Thoracic aorta (tissue), 2 donors: Measurements from ENCODE around the gene FAM124B. TPM values are rescaled to one million over a fixed set of nuclear protein-coding genes. Genes with fewer than 3 reads are reported as not detected.

ENCODE experiments used
- ATAC-seq: fragments of 150-250 bp; one replicate; pipeline ENCODE4 v1.8.0; 2017; ENCODE audit warnings: low read depth; ENCODE audit not compliant: insufficient number of reproducible peaks, low FRiP score
- DNase-seq: peaks from one replicate; pipeline ENCODE4 v3.0.0-alpha.2; 2020; ENCODE audit warnings: low spot score
- H3K27ac ChIP-seq, 2 donors: fragments of 200-600 bp; sonication (generic); 1 replicate in 1 of 2; 2 replicates in 1 of 2; pipeline ENCODE4 v1.5.1; 2016; ENCODE audit warnings: mild to moderate bottlenecking in 2 of 2, moderate library complexity in 2 of 2
- H3K27me3 ChIP-seq: fragments of 200-600 bp; sonication (generic); replicated peaks from 2 replicates; pipeline ENCODE4 v1.6.0; 2016; ENCODE audit warnings: mild to moderate bottlenecking; ENCODE audit not compliant: insufficient read depth
- H3K36me3 ChIP-seq: fragments of 200-600 bp; sonication (generic); one replicate; pipeline ENCODE4 v1.5.1; 2016
- H3K4me1 ChIP-seq, 2 donors: fragments of 200-600 bp; sonication (generic); 1 replicate in 1 of 2; 2 replicates in 1 of 2; pipeline versions ENCODE4 v1.5.1 to v1.6.0; 2016; ENCODE audit warnings: low read depth in 2 of 2, mild to moderate bottlenecking in 1 of 2; ENCODE audit not compliant: control insufficient read depth in 1 of 2
- H3K4me3 ChIP-seq: fragments of 200-600 bp; sonication (generic); 2 replicates; pipeline ENCODE4 v1.5.1; 2016; ENCODE audit warnings: mild to moderate bottlenecking
- H3K9me3 ChIP-seq: fragments of 200-600 bp; sonication (generic); 2 replicates; pipeline ENCODE4 v1.5.1; 2016
- total RNA-seq, 2 donors: library from RNA; depleted of rRNA; stranded (reverse); fragments of >200 nt; gene quantifications; one replicate each; pipeline versions ENCODE4 v1.1.0 to v1.2.3, GENCODE V29; 2016
- TF ChIP-seq, protein P1 (sequence below): fragments of 200-600 bp; sonication (generic); IDR thresholded peaks from one replicate; pipeline ENCODE4 v1.5.1; 2019; ENCODE audit warnings: antibody characterized with exemption

Gene FAM124B
- total RNA-seq, 2 donors from 2014 or later: 1.1 to 4.0 TPM

- ATAC-seq (no peak), DNase-seq (no peak)
- H3K9me3 ChIP-seq: no peaks in the 10 kb centered on the region
- no peaks in the 10 kb centered on the region for H3K36me3 ChIP-seq
- no peak overlapping the region for H3K27ac ChIP-seq
- H3K4me3 ChIP-seq: no peak overlapping the region
- no peaks in the 10 kb centered on the region for H3K27me3 ChIP-seq
- no peaks in the 10 kb centered on the region for H3K4me1 ChIP-seq
- TF ChIP-seq, protein P1, sequence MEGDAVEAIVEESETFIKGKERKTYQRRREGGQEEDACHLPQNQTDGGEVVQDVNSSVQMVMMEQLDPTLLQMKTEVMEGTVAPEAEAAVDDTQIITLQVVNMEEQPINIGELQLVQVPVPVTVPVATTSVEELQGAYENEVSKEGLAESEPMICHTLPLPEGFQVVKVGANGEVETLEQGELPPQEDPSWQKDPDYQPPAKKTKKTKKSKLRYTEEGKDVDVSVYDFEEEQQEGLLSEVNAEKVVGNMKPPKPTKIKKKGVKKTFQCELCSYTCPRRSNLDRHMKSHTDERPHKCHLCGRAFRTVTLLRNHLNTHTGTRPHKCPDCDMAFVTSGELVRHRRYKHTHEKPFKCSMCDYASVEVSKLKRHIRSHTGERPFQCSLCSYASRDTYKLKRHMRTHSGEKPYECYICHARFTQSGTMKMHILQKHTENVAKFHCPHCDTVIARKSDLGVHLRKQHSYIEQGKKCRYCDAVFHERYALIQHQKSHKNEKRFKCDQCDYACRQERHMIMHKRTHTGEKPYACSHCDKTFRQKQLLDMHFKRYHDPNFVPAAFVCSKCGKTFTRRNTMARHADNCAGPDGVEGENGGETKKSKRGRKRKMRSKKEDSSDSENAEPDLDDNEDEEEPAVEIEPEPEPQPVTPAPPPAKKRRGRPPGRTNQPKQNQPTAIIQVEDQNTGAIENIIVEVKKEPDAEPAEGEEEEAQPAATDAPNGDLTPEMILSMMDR: no peak
Observed at GRCh38 chr2:224407241-224407701, 5.4 kb upstream of the FAM124B start.

DNA sequence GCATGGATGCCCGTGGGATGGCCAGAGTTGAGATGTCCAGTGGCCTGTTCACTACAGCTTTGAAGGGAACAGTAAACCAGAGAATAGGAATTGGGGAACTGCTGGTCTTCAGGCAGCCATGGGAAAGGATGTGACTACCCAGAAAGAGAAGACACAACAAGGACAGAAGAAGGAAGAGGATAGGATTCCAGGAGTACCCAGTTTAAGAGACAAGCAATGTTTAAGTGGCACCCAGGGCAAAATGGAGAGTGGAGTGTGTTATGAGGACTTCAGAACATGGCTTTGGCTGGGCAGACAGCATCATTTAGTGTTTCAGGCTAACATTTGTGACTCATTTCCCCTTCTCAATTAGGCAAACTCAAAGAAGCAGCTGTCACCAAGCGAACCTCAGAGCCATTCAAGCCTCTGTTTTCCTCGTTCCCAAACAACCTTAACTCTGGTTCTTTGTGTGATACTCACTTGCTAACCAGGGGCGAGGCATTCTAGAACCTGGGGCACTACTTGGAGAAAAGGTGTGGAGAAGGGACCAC is 4.0 kb upstream of the FAM124B start:
- H3K36me3 ChIP-seq: no peaks in the 10 kb centered on the region
- H3K9me3 ChIP-seq: no peaks in the 10 kb centered on the region
- H3K27ac ChIP-seq: no peak overlapping the region
- no peak overlapping the region for H3K4me3 ChIP-seq
- no peaks in the 10 kb centered on the region for H3K4me1 ChIP-seq
- no peak for DNase-seq
- H3K27me3 ChIP-seq: no peaks in the 10 kb centered on the region
- TF ChIP-seq, protein P1: no peak
- no peak for ATAC-seq

GRCh38 chr2:224405412-224405811 is 3.5 kb upstream of the FAM124B start:
- no peaks in the 10 kb centered on the region for H3K4me1 ChIP-seq
- DNase-seq: no peak
- no peak for ATAC-seq
- H3K27ac ChIP-seq: no peak overlapping the region
- H3K27me3 ChIP-seq: no peaks in the 10 kb centered on the region
- H3K36me3 ChIP-seq: no peaks in the 10 kb centered on the region
- H3K4me3 ChIP-seq: no peak overlapping the region
- H3K9me3 ChIP-seq: no peaks in the 10 kb centered on the region
- TF ChIP-seq, protein P1: no peak

GRCh38 chr2:224404796-224405195 is 2.9 kb upstream of the FAM124B start:
- Histone ChIP-seq H3K4me1 (no peaks in the 10 kb centered on the region), H3K9me3 (no peaks in the 10 kb centered on the region), H3K27ac (no peak overlapping the region), H3K27me3 (no peaks in the 10 kb centered on the region), H3K36me3 (no peaks in the 10 kb centered on the region), H3K4me3 (no peak overlapping the region)
- ATAC-seq (no peak), DNase-seq (no peak)
- TF ChIP-seq, protein P1: no peak

- TF ChIP-seq, protein P1: no peak
- Histone ChIP-seq H3K27ac (no peak overlapping the region), H3K4me1 (no peaks in the 10 kb centered on the region), H3K27me3 (no peaks in the 10 kb centered on the region), H3K4me3 (no peak overlapping the region), H3K36me3 (no peaks in the 10 kb centered on the region), H3K9me3 (no peaks in the 10 kb centered on the region)
- no peak for ATAC-seq
- DNase-seq: no peak
Observed at GRCh38 chr2:224403657-224404056, 1.8 kb upstream of the FAM124B start.
